Measurements from ENCODE around the gene XRCC5. TPM values are rescaled to one million over a fixed set of nuclear protein-coding genes. Genes with fewer than 3 reads are reported as not detected.
A peak's percentile ranks its signal among the peaks of the same experiment; 100 is the strongest.

The XRCC5 gene
- total RNA-seq, 1 donor from 2014 or later = 524 TPM

DNA sequence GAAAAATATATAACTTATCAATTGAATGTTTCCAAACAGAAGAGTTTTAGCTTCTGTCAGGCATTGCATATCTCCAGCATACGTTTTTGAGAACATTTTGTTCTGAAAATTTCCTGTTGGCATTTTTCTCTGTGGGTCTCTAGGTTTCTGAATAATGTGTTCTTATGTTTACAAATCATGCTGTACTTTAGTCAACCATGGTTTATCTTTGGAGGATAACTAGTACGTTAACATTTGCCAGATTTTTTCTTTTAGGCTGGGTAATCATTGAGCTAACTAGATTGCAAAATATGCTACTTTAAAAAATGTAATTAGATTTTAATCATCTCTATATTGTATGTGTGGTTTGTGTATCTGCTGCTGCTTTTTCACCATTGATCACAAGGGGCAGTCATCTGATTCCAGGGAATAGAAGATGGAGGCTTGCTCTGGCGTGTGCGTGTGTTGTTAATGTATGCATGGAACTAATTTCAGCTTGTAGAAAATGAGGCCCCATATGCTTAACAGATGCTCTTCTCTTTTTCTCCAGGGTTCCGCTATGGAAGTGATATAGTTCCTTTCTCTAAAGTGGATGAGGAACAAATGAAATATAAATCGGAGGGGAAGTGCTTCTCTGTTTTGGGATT is 21.3 kb downstream of the XRCC5 start:
- H3K4me1 Mint-ChIP-seq = peaks cover 5% of the 10 kb centered on the region
- H3K36me3 Mint-ChIP-seq (ENCODE audit: low read depth) = peaks cover 34% of the 10 kb centered on the region
- no peak overlapping the region for H3K27ac Mint-ChIP-seq (ENCODE audit: unreplicated experiment)
- H3K27me3 Mint-ChIP-seq (ENCODE audit: low read depth) = no peaks in the 10 kb centered on the region
- no peak overlapping the region for H3K4me3 Mint-ChIP-seq
- DNase-seq (ENCODE audit: low read depth, low spot score) = no peak
- no peaks in the 10 kb centered on the region for H3K9me3 Mint-ChIP-seq
- TF ChIP-seq, protein P1, sequence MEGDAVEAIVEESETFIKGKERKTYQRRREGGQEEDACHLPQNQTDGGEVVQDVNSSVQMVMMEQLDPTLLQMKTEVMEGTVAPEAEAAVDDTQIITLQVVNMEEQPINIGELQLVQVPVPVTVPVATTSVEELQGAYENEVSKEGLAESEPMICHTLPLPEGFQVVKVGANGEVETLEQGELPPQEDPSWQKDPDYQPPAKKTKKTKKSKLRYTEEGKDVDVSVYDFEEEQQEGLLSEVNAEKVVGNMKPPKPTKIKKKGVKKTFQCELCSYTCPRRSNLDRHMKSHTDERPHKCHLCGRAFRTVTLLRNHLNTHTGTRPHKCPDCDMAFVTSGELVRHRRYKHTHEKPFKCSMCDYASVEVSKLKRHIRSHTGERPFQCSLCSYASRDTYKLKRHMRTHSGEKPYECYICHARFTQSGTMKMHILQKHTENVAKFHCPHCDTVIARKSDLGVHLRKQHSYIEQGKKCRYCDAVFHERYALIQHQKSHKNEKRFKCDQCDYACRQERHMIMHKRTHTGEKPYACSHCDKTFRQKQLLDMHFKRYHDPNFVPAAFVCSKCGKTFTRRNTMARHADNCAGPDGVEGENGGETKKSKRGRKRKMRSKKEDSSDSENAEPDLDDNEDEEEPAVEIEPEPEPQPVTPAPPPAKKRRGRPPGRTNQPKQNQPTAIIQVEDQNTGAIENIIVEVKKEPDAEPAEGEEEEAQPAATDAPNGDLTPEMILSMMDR (conservative IDR thresholded peaks at IDR 0.05) = peak; percentile 27

GRCh38 chr2:216131175-216131926 is 22.2 kb downstream of the XRCC5 start:
- Mint-ChIP-seq H3K4me1 (peaks cover 5% of the 10 kb centered on the region), H3K27me3 (ENCODE audit: low read depth) (no peaks in the 10 kb centered on the region), H3K4me3 (no peak overlapping the region), H3K36me3 (ENCODE audit: low read depth) (peaks cover 39% of the 10 kb centered on the region), H3K27ac (ENCODE audit: unreplicated experiment) (no peak overlapping the region), H3K9me3 (no peaks in the 10 kb centered on the region)
- DNase-seq (ENCODE audit: low read depth, low spot score) = no peak
- TF ChIP-seq, protein P1 (conservative IDR thresholded peaks at IDR 0.05) = no peak

DNA sequence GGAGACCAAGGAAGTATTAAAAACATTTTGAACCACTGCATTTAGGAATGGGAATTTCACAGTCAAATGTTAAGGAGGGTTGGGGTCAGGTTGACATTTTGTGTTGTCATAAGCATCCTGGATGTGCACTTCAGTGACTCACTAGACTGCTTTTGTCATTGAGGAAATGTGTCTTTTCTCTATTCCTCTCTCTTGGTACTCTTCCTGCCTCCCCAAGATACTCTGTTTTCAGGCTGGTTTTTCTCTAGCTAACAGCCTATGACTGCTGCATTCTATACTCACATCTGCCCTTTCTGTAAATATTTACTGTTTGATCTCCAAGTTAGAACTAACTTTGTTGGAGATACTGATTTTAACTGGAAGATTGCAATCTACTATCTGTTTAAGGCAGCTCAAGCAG is 23.4 kb downstream of the XRCC5 start:
- TF ChIP-seq, protein P1 (conservative IDR thresholded peaks at IDR 0.05) = no peak
- Mint-ChIP-seq H3K27ac (ENCODE audit: unreplicated experiment) (no peak overlapping the region), H3K4me1 (peaks cover 5% of the 10 kb centered on the region), H3K9me3 (no peaks in the 10 kb centered on the region), H3K36me3 (ENCODE audit: low read depth) (peaks cover 36% of the 10 kb centered on the region), H3K4me3 (no peak overlapping the region), H3K27me3 (ENCODE audit: low read depth) (no peaks in the 10 kb centered on the region)
- no peak for DNase-seq (ENCODE audit: low read depth, low spot score)

GRCh38 chr2:216133397-216133796 is 24.2 kb downstream of the XRCC5 start:
- H3K27me3 Mint-ChIP-seq (ENCODE audit: low read depth) = no peaks in the 10 kb centered on the region
- H3K4me1 Mint-ChIP-seq = peaks cover 5% of the 10 kb centered on the region
- H3K36me3 Mint-ChIP-seq (ENCODE audit: low read depth) = peaks cover 41% of the 10 kb centered on the region
- H3K4me3 Mint-ChIP-seq = no peak overlapping the region
- H3K27ac Mint-ChIP-seq (ENCODE audit: unreplicated experiment) = no peak overlapping the region
- no peak for DNase-seq (ENCODE audit: low read depth, low spot score)
- no peaks in the 10 kb centered on the region for H3K9me3 Mint-ChIP-seq
- TF ChIP-seq, protein P1 (conservative IDR thresholded peaks at IDR 0.05) = no peak

- H3K9me3 Mint-ChIP-seq = no peaks in the 10 kb centered on the region
- TF ChIP-seq, protein P1 (conservative IDR thresholded peaks at IDR 0.05) = no peak
- H3K36me3 Mint-ChIP-seq (ENCODE audit: low read depth) = peaks cover 36% of the 10 kb centered on the region
- peaks cover 5% of the 10 kb centered on the region for H3K4me1 Mint-ChIP-seq
- DNase-seq (ENCODE audit: low read depth, low spot score) = no peak
- H3K27me3 Mint-ChIP-seq (ENCODE audit: low read depth) = no peaks in the 10 kb centered on the region
- H3K4me3 Mint-ChIP-seq = no peak overlapping the region
- no peak overlapping the region for H3K27ac Mint-ChIP-seq (ENCODE audit: unreplicated experiment)
Observed at GRCh38 chr2:216134958-216135541, 25.9 kb downstream of the XRCC5 start.
